Nephron progenitor cell (in vitro differentiated cells): ENCODE data around the gene RET.

Source experiments
- DNase-seq: peaks from one replicate; pipeline ENCODE4 v3.0.0; 2021
- H3K27ac Mint-ChIP-seq: 2 replicates; pipeline ENCODE4 v1.8.0; 2021; ENCODE audit warnings: mild to moderate bottlenecking, moderate library complexity, mixed read lengths
- H3K27me3 Mint-ChIP-seq: 2 replicates; pipeline ENCODE4 v1.8.0; 2021; ENCODE audit warnings: mild to moderate bottlenecking, low read depth, mixed read lengths; ENCODE audit not compliant: poor library complexity
- H3K36me3 Mint-ChIP-seq: 2 replicates; pipeline ENCODE4 v1.8.0; 2021; ENCODE audit warnings: low read depth, mixed read lengths
- H3K4me1 Mint-ChIP-seq: 2 replicates; pipeline ENCODE4 v1.8.0; 2021; ENCODE audit warnings: mixed read lengths
- H3K4me3 Mint-ChIP-seq: 2 replicates; pipeline ENCODE4 v1.8.0; 2021; ENCODE audit warnings: mild to moderate bottlenecking, moderate library complexity, mixed read lengths
- H3K9me3 Mint-ChIP-seq: 2 replicates; pipeline ENCODE4 v1.8.0; 2021; ENCODE audit warnings: mild to moderate bottlenecking, moderate library complexity, mixed read lengths
- CTCF ChIP-seq: fragments of 200-600 bp; sonication (generic); IDR thresholded peaks from 2 replicates; pipeline ENCODE4 v1.5.0; 2021; ENCODE audit warnings: antibody characterized with exemption

RET gene

GRCh38 chr10:43123361-43124093 lies 46.7 kb downstream of the RET start:
- DNase-seq: no peak
- Mint-ChIP-seq H3K9me3 (no peaks in the 10 kb centered on the region), H3K27me3 (peaks cover 6% of the 10 kb centered on the region), H3K4me3 (no peak overlapping the region), H3K27ac (no peak overlapping the region), H3K4me1 (peaks cover 28% of the 10 kb centered on the region), H3K36me3 (no peaks in the 10 kb centered on the region)
- no peak for TF ChIP-seq CTCF

- Mint-ChIP-seq H3K9me3 (no peaks in the 10 kb centered on the region), H3K27ac (no peak overlapping the region), H3K4me1 (peaks cover 32% of the 10 kb centered on the region), H3K4me3 (no peak overlapping the region), H3K27me3 (peaks cover 6% of the 10 kb centered on the region), H3K36me3 (no peaks in the 10 kb centered on the region)
- TF ChIP-seq CTCF: no peak
- DNase-seq: no peak
These were observed 47.2 kb downstream of the RET start for GRCh38 chr10:43124094-43124521.

GRCh38 chr10:43124574-43125273 lies 47.9 kb downstream of the RET start:
- H3K27ac Mint-ChIP-seq: no peak overlapping the region
- H3K27me3 Mint-ChIP-seq: peaks cover 6% of the 10 kb centered on the region
- no peak for DNase-seq
- peaks cover 38% of the 10 kb centered on the region for H3K4me1 Mint-ChIP-seq
- H3K9me3 Mint-ChIP-seq: no peaks in the 10 kb centered on the region
- no peak overlapping the region for H3K4me3 Mint-ChIP-seq
- H3K36me3 Mint-ChIP-seq: no peaks in the 10 kb centered on the region
- TF ChIP-seq CTCF: no peak

GRCh38 chr10:43125274-43125845 lies 48.5 kb downstream of the RET start:
- no peak for DNase-seq
- Mint-ChIP-seq H3K4me1 (peaks cover 39% of the 10 kb centered on the region), H3K9me3 (no peaks in the 10 kb centered on the region), H3K4me3 (no peak overlapping the region), H3K27me3 (peaks cover 6% of the 10 kb centered on the region), H3K36me3 (no peaks in the 10 kb centered on the region), H3K27ac (no peak overlapping the region)
- no peak for TF ChIP-seq CTCF

GRCh38 chr10:43125881-43126731 lies 49.2 kb downstream of the RET start:
- H3K27me3 Mint-ChIP-seq: peaks cover 6% of the 10 kb centered on the region
- no peaks in the 10 kb centered on the region for H3K9me3 Mint-ChIP-seq
- no peak for DNase-seq
- peaks cover 41% of the 10 kb centered on the region for H3K4me1 Mint-ChIP-seq
- H3K27ac Mint-ChIP-seq: no peak overlapping the region
- no peak for TF ChIP-seq CTCF
- no peak overlapping the region for H3K4me3 Mint-ChIP-seq
- no peaks in the 10 kb centered on the region for H3K36me3 Mint-ChIP-seq
